ENCODE results near the gene TSEN34. TPM values are rescaled to one million over a fixed set of nuclear protein-coding genes. Genes with fewer than 3 reads are reported as not detected.
"Not testable (repeated sequence)": the region's sequence is repeated elsewhere in the genome, so short reads cannot be mapped to it uniquely, and the experiment has no call there.

Gene TSEN34
- total RNA-seq, 1 donor from 2014 or later, result 52.3 TPM

DNA sequence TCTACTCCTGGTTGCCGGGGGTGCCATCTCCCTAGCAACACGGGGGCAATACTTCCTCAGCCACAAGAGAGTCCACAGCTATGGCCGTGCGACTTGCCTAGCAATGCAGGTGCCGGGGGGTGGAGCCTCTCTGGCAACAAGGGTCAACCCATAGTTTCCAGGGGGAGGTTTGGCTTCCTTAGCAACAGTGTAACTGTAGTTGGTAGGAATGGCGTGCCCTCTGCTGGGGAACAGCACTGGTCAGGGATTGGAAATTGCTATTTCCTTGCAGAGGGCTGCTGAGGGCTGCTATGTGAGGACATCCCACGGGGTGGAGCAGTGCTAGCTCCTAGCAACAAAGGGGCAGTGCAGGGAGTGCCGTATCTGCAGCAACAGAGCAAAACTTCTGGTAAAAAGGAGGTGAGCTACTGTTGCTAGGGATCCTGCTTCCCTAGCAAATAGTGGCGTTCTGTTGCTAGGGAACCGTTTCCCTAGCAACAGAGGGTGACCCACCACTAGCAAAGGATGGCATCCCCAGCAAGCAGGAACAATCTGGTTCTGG, 11.1 kb upstream of the TSEN34 start:
- H3K27me3 ChIP-seq, result no peaks in the 10 kb centered on the region
- no peak overlapping the region for H3K4me3 ChIP-seq
- TF ChIP-seq, protein P1, sequence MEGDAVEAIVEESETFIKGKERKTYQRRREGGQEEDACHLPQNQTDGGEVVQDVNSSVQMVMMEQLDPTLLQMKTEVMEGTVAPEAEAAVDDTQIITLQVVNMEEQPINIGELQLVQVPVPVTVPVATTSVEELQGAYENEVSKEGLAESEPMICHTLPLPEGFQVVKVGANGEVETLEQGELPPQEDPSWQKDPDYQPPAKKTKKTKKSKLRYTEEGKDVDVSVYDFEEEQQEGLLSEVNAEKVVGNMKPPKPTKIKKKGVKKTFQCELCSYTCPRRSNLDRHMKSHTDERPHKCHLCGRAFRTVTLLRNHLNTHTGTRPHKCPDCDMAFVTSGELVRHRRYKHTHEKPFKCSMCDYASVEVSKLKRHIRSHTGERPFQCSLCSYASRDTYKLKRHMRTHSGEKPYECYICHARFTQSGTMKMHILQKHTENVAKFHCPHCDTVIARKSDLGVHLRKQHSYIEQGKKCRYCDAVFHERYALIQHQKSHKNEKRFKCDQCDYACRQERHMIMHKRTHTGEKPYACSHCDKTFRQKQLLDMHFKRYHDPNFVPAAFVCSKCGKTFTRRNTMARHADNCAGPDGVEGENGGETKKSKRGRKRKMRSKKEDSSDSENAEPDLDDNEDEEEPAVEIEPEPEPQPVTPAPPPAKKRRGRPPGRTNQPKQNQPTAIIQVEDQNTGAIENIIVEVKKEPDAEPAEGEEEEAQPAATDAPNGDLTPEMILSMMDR (IDR thresholded peaks at IDR 0.05), result no peak
- TF ChIP-seq POLR2A (IDR thresholded peaks at IDR 0.05) (no peak), POLR2AphosphoS5 (IDR thresholded peaks at IDR 0.05; ENCODE audit: insufficient read depth in 1 of 2, low read depth in 1 of 2) (no peak)
- H3K4me1 ChIP-seq, result no peaks in the 10 kb centered on the region
- no peaks in the 10 kb centered on the region for H3K36me3 ChIP-seq
- no peak for DNase-seq (ENCODE audit: extremely low spot score in 2 of 2)
- H3K9me3 ChIP-seq, result no peaks in the 10 kb centered on the region
- no peak overlapping the region for H3K27ac ChIP-seq
- intact Hi-C loops (cut with DNase I), result no loop called here

DNA sequence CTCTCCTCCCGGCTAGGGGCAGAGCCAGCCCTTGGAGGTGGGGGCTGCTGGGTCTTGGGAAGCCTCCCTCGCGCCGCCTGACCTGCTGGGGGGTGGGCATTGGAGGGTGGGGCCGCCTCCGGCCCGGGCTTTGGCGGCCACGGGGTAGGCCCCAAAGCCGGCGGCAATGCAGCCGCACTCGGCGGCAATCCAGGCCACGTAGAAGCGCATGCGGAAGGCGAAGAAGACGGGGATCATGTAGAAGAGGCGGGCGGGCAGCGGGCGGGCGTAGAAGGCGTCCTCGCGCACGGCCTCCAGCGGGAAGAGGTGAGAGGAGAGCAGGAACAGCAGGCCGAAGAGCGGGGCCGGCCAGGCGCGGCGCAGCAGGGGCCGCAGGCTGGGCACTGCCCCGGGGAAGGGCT, 10.4 kb upstream of the TSEN34 start:
- TF ChIP-seq POLR2AphosphoS5 (IDR thresholded peaks at IDR 0.05; ENCODE audit: insufficient read depth in 1 of 2, low read depth in 1 of 2), result no peak
- TF ChIP-seq POLR2A (IDR thresholded peaks at IDR 0.05), result no peak
- TF ChIP-seq, protein P1 (IDR thresholded peaks at IDR 0.05), result no peak
- H3K4me3 ChIP-seq, result no peak overlapping the region

DNA sequence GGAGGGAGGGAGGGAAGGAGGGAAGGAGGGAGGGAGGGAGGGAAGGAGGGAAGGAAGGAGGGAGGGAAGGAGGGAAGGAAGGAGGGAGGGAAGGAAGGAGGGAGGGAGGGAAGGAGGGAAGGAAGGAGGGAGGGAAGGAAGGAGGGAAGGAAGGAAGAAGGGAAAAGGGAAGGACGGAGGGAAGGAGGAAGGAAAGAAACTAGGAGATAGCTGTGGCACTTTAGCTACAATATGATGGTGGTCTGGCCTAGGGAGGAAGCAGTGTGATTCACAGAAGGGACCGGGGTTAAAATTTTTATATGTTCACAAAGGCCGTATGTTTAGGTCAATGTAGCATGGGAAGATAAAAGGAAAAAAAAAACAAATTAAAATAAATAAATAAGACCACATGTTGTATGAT, 9.2 kb upstream of the TSEN34 start:
- H3K4me3 ChIP-seq; H3K4me1 ChIP-seq; H3K36me3 ChIP-seq; DNase-seq (ENCODE audit: extremely low spot score in 2 of 2); intact Hi-C loops (cut with DNase I); H3K27ac ChIP-seq; H3K9me3 ChIP-seq; H3K27me3 ChIP-seq: not testable (repeated sequence)

More for the DNA sequence above, 10.4 kb upstream of the TSEN34 start:
- no peaks in the 10 kb centered on the region for H3K4me1 ChIP-seq
- H3K9me3 ChIP-seq, result no peaks in the 10 kb centered on the region
- no peak for DNase-seq (ENCODE audit: extremely low spot score in 2 of 2)
- intact Hi-C loops (cut with DNase I), result no loop called here
- no peak overlapping the region for H3K27ac ChIP-seq
- no peaks in the 10 kb centered on the region for H3K27me3 ChIP-seq
- no peaks in the 10 kb centered on the region for H3K36me3 ChIP-seq

DNA sequence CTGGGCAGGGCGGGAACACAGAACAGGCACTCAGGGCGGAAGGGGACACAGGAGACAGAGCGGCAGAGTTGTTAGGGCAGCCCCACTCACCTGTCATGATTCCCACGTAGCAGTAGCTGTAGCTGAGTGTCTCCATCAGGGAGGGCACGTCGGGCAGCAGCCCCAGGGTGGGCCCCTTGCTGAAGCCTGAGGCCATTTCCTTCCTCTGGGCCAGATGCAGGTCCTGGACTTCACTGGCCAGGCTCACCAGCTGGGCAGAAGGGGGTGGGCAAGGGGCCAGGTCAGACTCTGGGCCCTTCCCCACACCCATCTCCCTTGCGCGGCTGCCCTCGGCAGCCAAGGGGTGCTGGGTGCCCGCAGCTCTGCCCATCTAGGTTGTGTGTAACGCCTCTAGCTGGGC, 7.7 kb upstream of the TSEN34 start:
- no peak for TF ChIP-seq POLR2A (IDR thresholded peaks at IDR 0.05)
- TF ChIP-seq, protein P1 (IDR thresholded peaks at IDR 0.05), result no peak
- TF ChIP-seq POLR2AphosphoS5 (IDR thresholded peaks at IDR 0.05; ENCODE audit: insufficient read depth in 1 of 2, low read depth in 1 of 2), result no peak
- intact Hi-C loops (cut with DNase I), result no loop called here
- no peaks in the 10 kb centered on the region for H3K36me3 ChIP-seq
- no peak overlapping the region for H3K4me3 ChIP-seq
- H3K27ac ChIP-seq, result no peak overlapping the region
- H3K4me1 ChIP-seq, result peaks cover 5% of the 10 kb centered on the region
- H3K9me3 ChIP-seq, result no peaks in the 10 kb centered on the region
- no peak for DNase-seq (ENCODE audit: extremely low spot score in 2 of 2)
- no peaks in the 10 kb centered on the region for H3K27me3 ChIP-seq

DNA sequence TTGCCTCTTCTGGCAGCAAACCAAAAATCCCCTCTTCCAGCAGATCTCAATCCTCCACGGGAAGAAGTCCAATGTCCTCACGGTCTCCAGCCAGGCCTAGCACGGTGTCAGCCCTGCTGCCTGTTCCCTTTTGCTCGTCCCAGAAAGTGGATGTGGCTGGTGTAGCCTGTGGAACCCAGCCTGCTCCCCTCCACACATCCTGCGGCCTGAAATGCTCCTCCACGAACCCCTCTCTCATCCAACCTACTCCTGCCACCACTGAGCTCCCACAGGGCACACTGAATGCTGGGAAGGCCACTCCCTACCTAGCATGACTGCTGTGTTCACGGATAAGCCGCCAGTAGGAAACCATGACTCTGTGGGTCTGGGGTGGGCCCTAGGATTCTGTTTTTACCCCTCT, 4.8 kb upstream of the TSEN34 start:
- TF ChIP-seq, protein P1 (IDR thresholded peaks at IDR 0.05), result no peak
- TF ChIP-seq POLR2AphosphoS5 (IDR thresholded peaks at IDR 0.05; ENCODE audit: insufficient read depth in 1 of 2, low read depth in 1 of 2) (no peak), POLR2A (IDR thresholded peaks at IDR 0.05) (no peak)
- intact Hi-C loops (cut with DNase I), result no loop called here

More for the DNA sequence above, 4.8 kb upstream of the TSEN34 start:
- Histone ChIP-seq H3K4me1 (peaks cover 11% of the 10 kb centered on the region), H3K9me3 (no peaks in the 10 kb centered on the region), H3K27me3 (no peaks in the 10 kb centered on the region), H3K27ac (no peak overlapping the region), H3K36me3 (no peaks in the 10 kb centered on the region), H3K4me3 (no peak overlapping the region)
- DNase-seq (ENCODE audit: extremely low spot score in 2 of 2), result no peak
